GM18858 (cell line): Measurements from ENCODE around the gene FBXL20.
"Not testable (repeated sequence)": the region's sequence is repeated elsewhere in the genome, so short reads cannot be mapped to it uniquely, and the experiment has no call there.

ENCODE experiments used
- ATAC-seq: cut with Tn5 transposase; IDR thresholded peaks from one replicate; pipeline ENCODE4 v1.9.1; 2021; ENCODE audit not compliant: unreplicated experiment

Gene FBXL20

DNA sequence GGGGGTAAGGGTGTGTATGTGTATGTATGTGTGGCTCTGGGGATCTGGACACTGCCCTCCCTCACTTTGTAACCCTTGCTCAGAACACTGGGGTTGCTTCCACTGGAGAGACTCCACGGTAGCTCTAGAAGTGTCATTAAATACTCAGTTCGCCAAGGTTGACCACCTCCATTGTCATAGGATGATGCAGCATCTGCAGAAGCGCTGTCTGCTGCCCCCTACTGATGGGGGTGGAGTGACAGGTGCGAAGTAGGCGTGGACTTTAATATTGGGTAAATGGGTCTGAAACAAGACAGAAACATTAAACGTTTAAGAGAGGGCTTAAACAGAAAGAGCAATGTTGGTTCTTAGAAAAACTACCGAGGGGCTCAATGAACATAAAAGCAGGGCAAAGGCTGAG, 140.1 kb downstream of the FBXL20 start:
- no peak for ATAC-seq

DNA sequence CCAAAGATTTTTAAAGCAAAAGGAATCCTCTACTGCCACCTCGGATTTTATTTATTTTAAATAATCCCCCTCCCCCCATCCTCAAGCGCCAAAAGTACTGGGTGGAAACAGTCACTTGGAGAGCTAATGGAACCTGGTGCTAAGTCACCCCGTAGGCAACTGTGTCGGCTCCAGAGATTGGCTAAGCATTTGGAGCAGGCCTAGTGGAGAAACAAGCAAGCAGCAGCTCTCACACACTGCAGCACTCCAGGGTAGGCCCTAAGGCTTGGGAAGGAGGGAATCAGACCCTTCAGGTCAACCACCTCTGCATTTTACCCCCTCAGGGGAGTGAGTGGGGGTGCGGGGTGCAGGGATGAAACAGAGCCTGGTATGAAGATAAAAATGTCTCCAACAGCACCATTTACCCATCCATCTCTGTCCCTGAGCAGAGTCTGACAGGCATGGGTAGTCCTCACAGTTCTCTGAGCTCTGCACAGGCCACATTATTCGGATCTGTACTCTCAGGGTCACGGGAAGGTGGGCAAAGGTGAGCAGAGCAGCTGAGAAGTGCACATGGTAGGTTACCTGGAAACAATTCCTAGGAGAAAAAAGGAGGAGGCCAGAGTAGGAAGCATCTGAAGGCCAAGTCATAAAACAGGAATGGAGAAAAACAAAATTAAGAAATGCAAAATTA, 148.5 kb downstream of the FBXL20 start:
- ATAC-seq, result no peak

DNA sequence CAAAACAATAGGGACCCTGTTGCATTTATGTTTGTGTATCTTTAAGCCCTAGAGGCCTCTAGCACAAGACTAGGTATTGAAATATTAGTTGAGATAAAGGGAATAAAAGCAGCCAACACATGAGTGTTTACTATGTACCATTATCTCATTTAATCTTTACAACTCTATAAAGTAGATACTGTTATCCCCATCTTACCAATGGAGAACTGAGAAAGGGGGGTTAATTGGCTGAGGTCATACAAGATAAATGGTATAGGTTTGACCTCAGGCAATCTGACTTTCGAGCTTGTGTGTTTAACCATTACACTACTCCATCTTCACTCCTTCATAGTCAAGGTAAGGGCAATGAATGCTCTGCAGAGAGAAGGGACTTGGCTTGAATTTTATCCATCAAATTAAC, 149.4 kb downstream of the FBXL20 start:
- no peak for ATAC-seq

DNA sequence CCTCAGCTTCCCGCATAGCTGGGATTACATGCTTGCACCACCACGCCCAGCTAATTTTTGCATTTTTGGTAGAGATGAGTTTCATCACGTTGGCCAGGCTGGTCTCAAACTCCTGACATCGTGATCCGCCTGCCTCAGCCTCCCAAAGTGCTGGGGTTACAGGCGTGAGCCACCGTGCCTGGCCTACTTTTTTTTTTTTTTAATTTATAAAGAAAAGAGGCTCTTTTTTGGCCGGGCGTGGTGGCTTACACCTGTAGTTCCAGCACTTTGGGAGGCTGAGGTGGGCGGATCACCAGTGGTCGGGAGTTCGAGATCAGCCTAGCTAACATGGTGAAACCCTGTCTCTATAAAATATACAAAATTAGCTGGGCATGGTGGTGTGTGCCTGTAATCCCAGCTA, 151.3 kb downstream of the FBXL20 start:
- ATAC-seq, result not testable (repeated sequence)

DNA sequence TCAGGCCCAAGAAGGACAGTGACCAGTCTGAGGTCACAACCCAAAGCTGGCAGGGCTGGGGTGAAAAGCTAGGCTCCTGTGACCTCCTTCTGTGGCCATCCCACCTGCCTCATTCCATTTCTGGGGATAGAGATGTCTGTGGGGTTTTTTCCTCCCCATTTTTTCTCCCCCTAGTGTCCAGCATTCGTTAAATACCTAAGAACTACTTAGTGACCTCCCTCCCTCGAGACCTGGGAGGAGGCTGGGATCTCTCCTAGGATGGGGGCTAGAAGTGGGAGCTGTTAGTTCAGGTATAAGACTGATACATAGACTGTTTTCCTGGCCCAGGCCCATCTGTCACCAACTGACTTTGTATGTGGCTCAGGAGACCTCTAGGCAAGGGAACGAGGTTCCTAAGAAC, 155.2 kb downstream of the FBXL20 start:
- ATAC-seq, result no peak

DNA sequence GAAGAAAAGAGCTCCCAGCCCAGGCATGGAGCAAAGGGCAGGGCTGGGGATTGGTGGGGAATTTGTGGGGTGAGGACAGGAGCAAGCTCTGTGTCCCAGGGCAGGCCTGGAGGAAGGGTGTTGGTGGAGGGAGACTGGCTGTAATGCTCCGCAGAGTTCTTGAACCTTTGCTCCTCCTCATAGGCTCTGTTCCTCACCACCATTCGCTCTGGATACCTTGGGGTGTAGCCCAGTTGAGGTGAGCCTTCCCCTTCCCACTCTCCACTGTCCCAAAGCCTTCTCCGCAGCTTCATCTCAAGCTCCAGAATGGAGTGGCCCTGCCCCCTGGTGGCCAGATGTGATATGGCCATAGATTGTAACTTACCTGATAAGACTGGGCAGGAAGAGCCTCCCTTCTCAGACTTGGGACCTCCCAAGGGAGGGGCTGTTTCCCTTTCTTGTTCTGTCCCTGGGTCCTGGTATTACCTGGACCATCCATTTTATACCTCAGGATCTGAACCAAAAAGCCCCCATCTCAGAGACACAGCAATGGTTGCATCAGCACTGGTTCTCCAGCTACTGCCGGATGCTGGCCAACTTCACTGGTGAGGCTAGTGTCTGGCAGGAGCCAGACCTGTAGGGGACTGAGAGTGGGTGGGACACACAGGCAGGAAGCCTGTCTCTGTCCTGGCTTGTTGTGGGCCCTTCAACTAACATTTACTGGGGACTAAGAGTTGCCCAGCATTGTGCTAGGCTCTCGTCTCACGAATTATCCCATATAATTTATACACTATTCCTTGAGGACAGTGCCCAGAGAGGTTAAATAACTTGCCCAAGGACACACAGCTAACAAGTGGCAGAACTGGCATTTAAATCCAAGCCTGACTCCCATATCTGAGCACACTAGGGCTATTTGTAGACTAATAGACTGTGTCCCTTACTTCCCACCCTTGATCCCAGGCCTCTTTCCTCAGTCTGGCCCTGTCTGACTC, 156.5 kb downstream of the FBXL20 start:
- no peak for ATAC-seq

DNA sequence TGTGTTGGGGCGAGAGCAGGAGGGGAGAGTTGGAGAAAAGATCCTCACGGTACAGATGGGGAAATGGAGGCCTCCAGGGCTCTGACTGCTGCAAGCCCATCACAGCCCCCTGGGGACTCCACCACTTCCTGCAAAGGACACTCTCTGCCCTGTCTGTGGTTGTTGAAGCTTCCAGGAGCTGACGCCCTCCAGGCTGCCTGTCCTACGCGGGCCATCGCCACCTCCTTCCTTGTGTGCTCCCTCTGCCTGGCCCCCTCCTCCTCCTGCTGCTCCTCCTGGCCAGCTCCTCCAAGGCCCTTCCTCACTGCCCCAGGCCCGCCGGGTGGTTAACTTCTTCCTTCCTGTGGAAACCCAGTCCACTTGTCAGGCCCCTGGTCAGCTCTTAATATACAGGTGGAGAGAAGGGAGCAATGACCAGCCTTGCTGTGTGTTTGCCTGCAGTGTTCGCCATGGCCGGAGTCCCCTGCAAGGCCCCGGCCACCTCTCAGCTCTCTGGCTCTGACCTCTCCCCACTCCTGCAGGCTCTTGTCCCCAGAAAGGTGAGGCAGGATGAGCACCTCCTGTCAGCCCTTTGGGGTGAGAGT, 157.3 kb downstream of the FBXL20 start:
- ATAC-seq, result no peak

DNA sequence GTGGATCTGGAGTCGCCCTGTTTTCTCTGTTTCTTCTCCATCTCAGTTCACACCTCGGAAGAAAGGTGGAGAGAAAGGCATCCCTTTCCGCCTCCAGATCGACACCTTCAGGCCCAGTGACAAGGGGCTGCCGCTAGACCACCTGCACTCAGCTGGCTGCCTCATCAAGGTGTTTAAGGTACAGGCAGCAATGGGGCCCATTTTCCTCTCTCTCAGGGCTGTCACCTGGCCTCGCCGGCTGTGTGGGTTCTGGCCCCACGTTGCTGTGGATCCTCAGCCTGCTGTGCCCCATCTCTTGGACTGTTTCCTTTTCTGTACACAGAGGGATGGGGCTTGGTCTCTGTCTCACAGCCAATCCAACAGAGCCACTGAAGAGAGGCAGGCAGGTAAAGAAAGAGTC, 158.3 kb downstream of the FBXL20 start:
- ATAC-seq, result no peak

DNA sequence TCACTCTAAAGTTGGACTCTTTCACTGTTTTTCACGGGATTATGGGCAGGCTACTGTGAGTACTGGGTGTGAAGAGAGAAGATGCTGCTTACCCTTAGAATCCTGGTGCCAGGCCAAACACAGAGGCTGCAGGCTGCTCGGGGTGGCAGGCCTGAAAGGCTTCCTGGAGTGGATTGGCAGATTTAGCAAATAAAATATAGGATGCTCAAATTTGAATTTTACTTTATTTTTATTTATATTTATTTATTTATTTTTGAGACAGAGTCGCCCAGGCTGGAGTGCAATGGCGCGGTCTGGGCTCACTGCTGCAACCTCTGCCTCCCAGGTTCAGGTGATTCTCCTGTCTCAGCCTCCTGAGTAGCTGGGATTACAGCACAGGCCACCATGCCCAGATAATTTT, 160.8 kb downstream of the FBXL20 start:
- no peak for ATAC-seq

DNA sequence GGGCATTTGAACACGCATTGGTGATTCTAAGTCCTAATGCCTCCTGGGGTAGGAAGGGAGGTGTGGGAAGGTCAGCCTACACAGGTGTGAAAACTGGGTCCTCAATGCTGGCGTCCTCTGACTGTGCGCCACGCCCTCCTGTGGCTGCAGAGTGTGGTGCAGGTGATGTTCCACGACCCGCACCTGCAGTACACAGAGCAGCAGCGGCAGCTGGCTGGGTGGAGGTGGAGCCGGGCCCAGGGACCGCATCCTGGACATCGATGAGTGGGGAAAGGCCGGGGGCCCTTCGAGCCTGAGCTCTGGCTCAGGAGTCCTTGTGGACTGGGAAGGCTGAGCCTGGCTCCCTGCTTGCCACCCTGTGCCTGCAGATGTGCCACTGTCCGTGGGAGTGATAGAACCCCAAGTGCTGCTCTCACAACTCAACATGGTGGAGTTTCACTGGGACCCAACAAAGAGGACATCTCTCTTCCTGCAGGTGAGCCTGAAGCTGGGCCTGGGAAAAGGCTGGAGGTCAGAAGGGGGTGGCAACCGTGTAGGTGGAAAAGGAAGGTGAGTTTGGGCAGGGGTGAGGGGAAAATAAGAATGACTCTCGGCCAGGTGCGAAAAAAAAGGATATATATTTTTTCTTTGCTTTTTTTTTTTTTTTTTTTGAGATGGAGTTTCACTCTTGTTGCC, 161.6 kb downstream of the FBXL20 start:
- no peak for ATAC-seq

DNA sequence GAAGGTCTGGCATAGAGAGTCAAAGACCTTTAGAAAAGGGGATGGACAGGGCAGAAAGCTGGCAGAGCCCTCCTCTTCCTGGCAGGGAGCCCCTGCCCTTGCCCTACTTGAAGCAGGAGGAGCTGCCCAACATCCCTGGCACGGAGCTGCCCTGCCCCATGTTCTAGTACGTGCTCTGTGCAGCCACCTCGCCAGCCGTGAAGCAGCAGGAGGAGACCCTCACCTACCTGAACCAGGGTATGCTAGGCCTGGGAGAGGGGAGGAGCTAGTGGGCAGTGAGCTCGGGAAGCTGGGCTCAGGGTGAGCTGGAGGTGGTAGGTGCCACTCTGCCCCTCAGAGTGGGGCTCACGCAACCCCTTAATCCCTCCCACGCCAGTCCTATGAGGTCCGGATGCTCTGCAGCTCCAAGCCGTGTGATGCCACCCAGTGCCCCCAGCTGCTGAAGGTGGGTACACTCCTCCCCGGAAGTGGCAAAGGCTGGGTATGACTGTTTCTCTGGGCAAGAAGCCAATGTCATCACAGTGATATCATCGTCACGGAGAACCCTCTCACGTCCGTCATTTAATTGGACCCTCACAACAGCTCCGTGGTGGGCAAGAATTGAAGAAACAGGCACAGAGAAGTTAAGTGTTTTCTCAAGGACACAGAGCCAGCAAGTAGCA, 163.0 kb downstream of the FBXL20 start:
- ATAC-seq, result no peak

DNA sequence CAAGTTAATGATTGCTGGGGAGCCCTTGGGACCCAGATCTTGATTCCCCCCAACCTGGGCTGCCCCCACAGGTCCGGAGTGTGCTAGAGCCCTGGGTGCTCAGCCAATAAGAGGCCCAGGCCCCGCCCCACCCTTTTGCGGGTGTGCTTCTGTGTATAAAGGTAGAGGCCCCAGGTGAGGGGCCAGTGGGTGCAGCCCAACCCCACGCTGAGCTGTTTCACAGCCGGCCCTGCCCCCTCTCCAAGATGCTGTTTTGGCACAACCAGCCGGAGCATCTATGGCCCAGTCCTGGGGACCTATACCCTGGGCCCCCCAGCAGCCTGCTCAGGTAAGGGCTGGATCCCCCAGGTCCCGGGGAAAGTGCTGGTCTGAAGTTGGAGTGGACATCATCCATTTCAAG, 163.8 kb downstream of the FBXL20 start:
- no peak for ATAC-seq

DNA sequence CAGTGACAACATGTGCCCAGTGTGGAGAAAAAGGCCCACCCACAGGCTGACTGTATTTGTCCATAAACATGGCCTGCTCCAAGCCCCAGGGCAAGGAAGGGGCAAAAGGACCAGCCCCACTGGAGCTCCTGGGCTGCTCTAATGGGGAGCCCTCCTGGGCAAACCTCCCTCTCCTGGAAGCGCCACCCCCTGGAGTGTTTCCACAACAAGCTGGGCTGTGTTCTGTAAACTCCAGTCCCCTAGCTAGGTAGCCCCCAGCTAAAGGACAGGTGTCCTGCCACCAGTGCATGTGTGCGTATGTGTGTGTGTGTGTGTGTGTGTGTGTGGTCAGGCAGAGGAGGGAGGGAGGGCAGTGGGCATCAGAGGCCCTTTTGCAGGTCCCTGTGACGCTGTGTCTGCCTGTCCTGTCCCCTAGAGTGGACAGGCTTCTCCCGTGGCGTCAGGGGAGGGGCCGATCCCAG, 164.4 kb downstream of the FBXL20 start:
- ATAC-seq, result no peak

DNA sequence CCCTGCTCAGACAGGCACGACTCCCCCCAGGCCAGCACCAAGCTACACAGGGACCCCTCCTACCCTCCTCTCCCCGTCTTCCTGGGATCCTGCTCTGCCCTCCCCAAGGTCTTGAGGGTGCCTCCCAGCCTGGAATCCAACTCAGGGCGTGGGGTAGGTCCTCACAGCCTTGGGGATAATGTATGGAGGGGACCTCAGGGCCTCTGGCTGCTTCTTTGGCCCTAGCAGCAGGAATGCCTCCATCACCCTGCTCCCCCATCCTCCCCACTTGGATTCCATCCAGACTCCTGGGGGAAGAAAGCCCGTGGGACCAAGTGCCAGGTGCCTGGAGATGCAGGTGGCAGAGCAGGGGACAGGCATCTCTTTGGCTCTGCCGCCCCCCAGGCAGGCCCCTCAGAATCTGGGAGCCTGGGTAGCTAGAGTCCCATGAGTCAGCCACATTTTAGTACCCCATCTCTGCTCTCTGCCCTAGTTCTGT, 164.9 kb downstream of the FBXL20 start:
- ATAC-seq, result no peak

DNA sequence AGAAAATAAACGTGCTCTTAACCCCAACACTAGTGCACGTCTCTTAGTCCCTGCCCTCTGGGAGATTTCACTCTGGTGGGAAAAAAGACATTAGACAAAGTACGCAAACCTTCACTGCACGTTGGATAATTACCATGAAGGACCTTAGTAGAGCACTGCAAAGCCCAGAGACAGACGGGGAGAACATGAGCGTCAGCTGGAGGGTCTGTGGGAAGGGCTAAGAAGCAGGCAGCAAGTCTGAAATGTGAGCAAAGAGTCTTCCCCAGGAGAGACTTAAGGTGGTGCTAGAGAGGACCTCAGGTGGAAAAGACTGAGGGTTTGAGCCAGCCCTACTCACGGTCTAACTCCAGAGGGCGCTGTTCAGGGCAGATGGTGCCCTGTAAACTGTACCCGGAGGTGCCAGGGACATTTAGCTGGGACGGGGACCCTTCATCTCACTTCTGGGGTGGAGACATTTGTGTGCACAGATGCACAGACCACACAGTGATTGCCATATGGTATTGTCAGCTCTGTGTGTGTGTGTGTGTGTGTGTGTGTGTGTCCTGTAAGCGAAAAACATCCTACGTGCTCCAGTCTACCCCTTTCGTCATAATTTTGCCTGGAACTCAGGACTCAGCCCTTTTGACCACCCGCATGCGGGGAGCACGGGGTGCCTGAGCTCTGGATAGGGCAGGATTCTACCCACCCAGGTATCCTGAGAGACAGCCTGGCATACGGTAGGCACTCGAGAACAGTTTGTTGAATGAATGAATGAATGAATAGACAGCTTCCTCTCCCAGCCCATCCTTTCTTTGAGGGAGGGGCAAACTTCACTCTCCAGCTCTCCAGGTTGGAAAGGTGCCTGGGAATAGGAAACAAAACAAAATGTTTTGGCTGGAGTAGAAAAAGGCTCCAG, 165.6 kb downstream of the FBXL20 start:
- no peak for ATAC-seq

DNA sequence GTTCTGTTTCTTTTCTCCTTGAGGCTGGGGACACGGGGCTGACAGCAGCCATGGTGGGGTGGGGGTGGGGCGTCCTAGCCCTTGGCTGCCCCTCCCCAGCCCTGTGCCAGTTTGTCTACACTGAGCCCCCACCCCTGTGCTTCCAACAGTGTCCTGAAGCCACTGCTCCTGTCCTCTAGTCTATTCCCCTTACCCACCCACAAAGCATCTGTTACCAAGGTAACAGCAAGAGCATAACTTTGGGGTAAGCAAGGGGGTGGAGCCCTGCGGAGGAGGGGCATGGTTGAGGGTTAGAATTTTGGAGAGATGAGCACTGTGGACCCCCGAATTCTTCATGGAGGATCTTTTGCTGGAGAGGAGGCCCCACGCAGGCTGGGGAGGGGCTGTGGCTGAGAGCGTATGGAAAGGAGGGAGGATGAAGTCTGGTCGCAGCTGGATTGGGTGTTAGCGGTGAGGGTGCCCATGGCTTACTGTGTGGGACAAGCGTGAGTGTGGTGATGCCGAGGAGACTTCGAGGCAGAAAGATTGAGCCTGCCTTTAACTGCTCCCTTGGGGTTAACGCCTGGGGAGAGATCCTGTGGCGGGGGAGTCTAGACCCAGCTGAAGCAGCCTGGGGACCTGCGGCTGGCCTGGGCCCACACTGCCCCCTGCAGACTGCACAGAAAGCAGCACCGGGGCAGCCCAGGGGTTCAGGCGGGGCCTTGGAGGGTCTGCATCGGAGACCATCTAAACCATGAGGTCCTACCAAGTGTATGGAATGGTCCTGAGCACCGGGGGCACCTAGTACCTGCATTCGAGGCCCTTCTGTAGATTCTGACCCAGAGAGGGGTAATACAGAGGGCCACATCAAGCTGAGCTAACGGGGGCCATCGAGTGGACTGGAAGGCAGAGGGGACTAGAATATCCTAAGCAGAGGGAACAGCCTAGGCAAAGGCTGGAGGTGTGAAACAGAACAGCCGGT, 169.6 kb downstream of the FBXL20 start:
- no peak for ATAC-seq

DNA sequence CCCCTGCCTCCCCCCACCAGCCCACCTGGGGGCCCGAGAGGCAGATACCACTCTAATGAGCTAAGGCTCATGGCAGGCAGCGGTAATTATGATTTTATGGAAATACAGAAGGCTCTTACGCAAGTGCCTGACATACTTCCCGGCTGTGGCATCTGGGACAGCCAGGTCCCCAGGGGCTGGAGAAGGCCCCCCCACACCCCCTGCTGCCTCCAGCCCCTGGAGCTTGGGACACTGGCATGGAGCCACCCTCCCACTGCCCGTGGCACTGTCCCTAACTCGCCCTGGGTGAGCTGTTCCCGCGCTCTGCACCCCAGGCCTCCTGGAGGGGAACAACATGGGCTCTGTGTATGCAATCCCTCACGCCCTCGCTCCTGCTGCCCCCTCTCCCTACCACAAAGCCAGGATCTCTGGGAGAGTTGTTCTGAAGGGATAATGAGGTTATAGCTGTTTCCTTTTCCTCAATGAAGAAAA, 170.3 kb downstream of the FBXL20 start:
- ATAC-seq, result no peak

DNA sequence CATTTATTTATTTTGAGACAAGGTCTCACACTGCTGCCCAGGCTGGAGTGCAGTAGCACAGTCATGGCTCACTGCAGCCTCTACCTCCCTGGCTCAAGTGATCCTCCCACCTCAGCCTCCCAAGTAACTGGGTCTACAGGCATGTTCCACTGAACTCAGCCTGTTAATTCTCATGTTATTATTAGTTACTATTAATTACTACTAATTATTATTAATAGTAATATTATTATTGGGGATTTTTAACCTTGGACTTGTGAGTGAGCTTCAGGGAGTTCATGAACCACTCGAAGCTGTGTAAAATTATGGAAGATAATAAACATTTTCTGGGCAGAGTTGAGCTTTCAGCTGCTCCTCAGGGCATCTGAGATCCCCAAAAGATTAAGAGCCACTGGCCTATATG, 171.1 kb downstream of the FBXL20 start:
- ATAC-seq, result no peak
